Lower lobe of right lung (tissue), 2 donors: Measurements from ENCODE around the gene MACROH2A1. TPM values are rescaled to one million over a fixed set of nuclear protein-coding genes. Genes with fewer than 3 reads are reported as not detected.

Source experiments
- ATAC-seq, 2 donors: fragments of 200-7000 bp; cut with Tn5 transposase; one replicate each; pipeline ENCODE4 v1.9.1; 2020 to 2022; ENCODE audit warnings: mild to moderate bottlenecking in 2 of 2, moderate library complexity in 2 of 2
- DNase-seq: peaks from one replicate; pipeline ENCODE4 v3.0.0-alpha.2; 2020
- H3K27ac ChIP-seq: fragments of 200-600 bp; one replicate; pipeline ENCODE4 v1.8.0; 2022
- H3K27me3 ChIP-seq: fragments of 200-600 bp; one replicate; pipeline ENCODE4 v1.8.0; 2022; ENCODE audit warnings: low read depth
- H3K36me3 ChIP-seq: fragments of 200-600 bp; one replicate; pipeline ENCODE4 v1.8.0; 2022; ENCODE audit warnings: mild to moderate bottlenecking
- H3K4me1 ChIP-seq: fragments of 200-600 bp; one replicate; pipeline ENCODE4 v1.8.0; 2022
- H3K4me3 ChIP-seq: fragments of 200-600 bp; one replicate; pipeline ENCODE4 v1.8.0; 2022; ENCODE audit warnings: mild to moderate bottlenecking
- H3K9me3 ChIP-seq: fragments of 200-600 bp; one replicate; pipeline ENCODE4 v1.8.0; 2022
- CTCF ChIP-seq: fragments of 200-600 bp; IDR thresholded peaks from one replicate; pipeline ENCODE4 v1.8.0; 2022; ENCODE audit warnings: antibody characterized with exemption, mild to moderate bottlenecking
- intact Hi-C: fragments of 100-400 bp; cut with DNase I; formaldehyde crosslinking; loops from one replicate; pipeline ENCODE4 v1.11.0; 2022
- total RNA-seq: library from RNA; stranded (reverse); fragmentation: NEBNext Ultra II Directional; extraction: Animal tissue kit (Norgen Biotek cat#: 25700); gene quantifications from one replicate; pipeline ENCODE4 v1.2.1, GENCODE V29; 2021
- donor health status: DM: no; HTN: yes; CAD: no; lungs with severe emphysema.

Gene MACROH2A1
- total RNA-seq, 1 donor from 2014 or later: 258 TPM

DNA sequence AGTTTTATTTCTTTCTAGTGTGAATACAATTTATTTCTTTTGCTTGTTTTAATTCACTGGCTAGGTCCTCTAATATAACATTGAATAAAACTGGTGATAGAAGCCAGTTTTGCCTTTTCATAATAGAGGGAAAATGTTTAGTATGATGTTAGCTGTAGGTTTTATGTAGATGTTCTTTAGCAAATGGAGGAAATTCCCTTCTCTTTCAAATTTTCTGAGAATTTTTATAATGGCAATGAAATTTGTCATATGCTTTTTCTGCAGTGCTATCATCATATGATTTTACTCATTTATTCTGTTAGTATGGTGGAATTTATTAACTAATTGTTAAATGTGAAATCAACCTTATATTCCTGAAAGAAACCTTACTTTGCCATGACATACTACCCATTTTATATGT is 18.1 kb upstream of the MACROH2A1 start:
- no peak for TF ChIP-seq CTCF
- intact Hi-C loops: no loop called here
- Histone ChIP-seq H3K36me3 (no peaks in the 10 kb centered on the region), H3K27me3 (no peaks in the 10 kb centered on the region), H3K27ac (no peak overlapping the region), H3K4me3 (no peak overlapping the region), H3K4me1 (no peaks in the 10 kb centered on the region), H3K9me3 (no peaks in the 10 kb centered on the region)
- DNase-seq: no peak
- ATAC-seq: no peak

- H3K36me3 ChIP-seq: no peaks in the 10 kb centered on the region
- H3K4me1 ChIP-seq: no peaks in the 10 kb centered on the region
- DNase-seq (no peak), ATAC-seq (no peak)
- no peaks in the 10 kb centered on the region for H3K27me3 ChIP-seq
- no peak overlapping the region for H3K4me3 ChIP-seq
- intact Hi-C loops: no loop called here
- no peaks in the 10 kb centered on the region for H3K9me3 ChIP-seq
- no peak for TF ChIP-seq CTCF
- no peak overlapping the region for H3K27ac ChIP-seq
These were observed 6.1 kb upstream of the MACROH2A1 start for GRCh38 chr5:135405082-135405481.

- H3K4me3 ChIP-seq: no peak overlapping the region
- no peaks in the 10 kb centered on the region for H3K27me3 ChIP-seq
- peaks cover 11% of the 10 kb centered on the region for H3K4me1 ChIP-seq
- DNase-seq: no peak
- no peak for ATAC-seq
- H3K27ac ChIP-seq: no peak overlapping the region
- TF ChIP-seq CTCF: no peak
- intact Hi-C loops: no loop called here
- H3K9me3 ChIP-seq: no peaks in the 10 kb centered on the region
- no peaks in the 10 kb centered on the region for H3K36me3 ChIP-seq
These were observed 3.0 kb upstream of the MACROH2A1 start for GRCh38 chr5:135402031-135402430.

GRCh38 chr5:135400866-135401265 is 1.8 kb upstream of the MACROH2A1 start:
- DNase-seq (no peak), ATAC-seq (no peak)
- peaks cover 23% of the 10 kb centered on the region for H3K4me1 ChIP-seq
- H3K4me3 ChIP-seq: no peak overlapping the region
- no peaks in the 10 kb centered on the region for H3K36me3 ChIP-seq
- H3K27ac ChIP-seq: no peak overlapping the region
- no peak for TF ChIP-seq CTCF
- H3K9me3 ChIP-seq: no peaks in the 10 kb centered on the region
- no peaks in the 10 kb centered on the region for H3K27me3 ChIP-seq
- intact Hi-C loops: no loop called here

DNA sequence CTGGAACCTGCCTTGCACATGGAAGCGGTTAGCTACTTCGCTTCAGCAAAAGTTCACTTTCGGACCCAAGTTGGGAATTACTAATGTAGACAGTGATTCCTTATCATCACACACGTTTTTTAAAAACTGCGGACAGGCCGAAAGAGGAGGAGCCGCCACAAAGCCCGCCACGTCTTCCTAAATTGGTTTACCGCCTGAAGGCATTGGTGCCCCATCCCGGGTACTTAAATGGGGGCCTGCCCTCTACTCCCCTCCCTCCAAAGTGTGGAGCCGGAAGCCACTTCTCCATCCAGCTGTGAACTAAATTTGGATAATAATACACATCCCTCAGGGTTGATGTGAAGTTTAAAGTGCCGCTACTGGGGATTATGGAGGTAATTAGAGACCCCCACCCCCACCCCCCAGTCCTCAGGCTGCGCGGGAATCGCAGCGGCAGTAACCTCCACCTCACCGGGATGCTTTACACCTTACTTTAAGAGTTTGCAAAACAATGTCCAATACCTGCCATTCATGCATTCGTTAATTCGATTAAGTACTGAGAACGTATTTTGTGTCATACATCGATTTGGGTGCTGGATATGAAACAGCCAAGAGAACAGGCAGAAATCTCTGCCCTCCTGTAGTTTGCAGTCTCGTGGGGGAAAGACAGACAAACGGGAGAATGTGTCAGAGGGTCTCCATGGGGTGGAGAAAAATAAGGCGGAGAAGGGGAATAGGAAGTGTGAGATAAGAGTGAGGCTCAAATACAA is 937 bp upstream of the MACROH2A1 start:
- ATAC-seq (no peak), DNase-seq (no peak)
- intact Hi-C loops: no loop called here

More for the DNA sequence above, 937 bp upstream of the MACROH2A1 start:
- Histone ChIP-seq H3K9me3 (no peaks in the 10 kb centered on the region), H3K27me3 (no peaks in the 10 kb centered on the region), H3K36me3 (no peaks in the 10 kb centered on the region), H3K4me1 (peaks cover 32% of the 10 kb centered on the region), H3K27ac (peak overlapping the region; percentile 95), H3K4me3 (peak overlapping the region; percentile 93)
- no peak for TF ChIP-seq CTCF
